ENCODE measurements around the gene DGKB. TPM values are rescaled to one million over a fixed set of nuclear protein-coding genes. Genes with fewer than 3 reads are reported as not detected.

The DGKB gene
- total and polyA plus RNA-seq, 2 donors from 2014 or later, result 0.26 to 1.5 TPM

GRCh38 chr7:14628516-14628915 is 274.0 kb downstream of the DGKB start:
- Histone ChIP-seq H3K27me3 (ENCODE audit: control insufficient read depth, insufficient read depth, low read length) (no peaks in the 10 kb centered on the region), H3K4me3 (ENCODE audit: low read length in 3 of 3) (no peak overlapping the region), H3K4me1 (ENCODE audit: control insufficient read depth in 2 of 3, insufficient read depth in 2 of 3, low read depth in 1 of 3, low read length in 3 of 3) (no peaks in the 10 kb centered on the region), H3K36me3 (ENCODE audit: control insufficient read depth in 2 of 3, insufficient read depth in 3 of 3, low read length in 3 of 3) (no peaks in the 10 kb centered on the region), H3K27ac (ENCODE audit: low read depth in 2 of 2, low read length in 2 of 2) (no peak overlapping the region), H3K9ac (ENCODE audit: low read length in 3 of 3) (no peak overlapping the region), H3K9me3 (ENCODE audit: control insufficient read depth in 2 of 3, insufficient read depth in 1 of 3, low read length in 3 of 3) (peaks cover 0 to 1% (median 0%) of the 10 kb centered on the region in 3 donors)
- intact Hi-C loops (cut with DNase I), result no loop called here
- TF ChIP-seq CTCF (IDR thresholded peaks at IDR 0.05; ENCODE audit: borderline replicate concordance, extremely low read depth, insufficient read depth), result no peak
- FAIRE-seq (no peak), DNase-seq (no peak)

DNA sequence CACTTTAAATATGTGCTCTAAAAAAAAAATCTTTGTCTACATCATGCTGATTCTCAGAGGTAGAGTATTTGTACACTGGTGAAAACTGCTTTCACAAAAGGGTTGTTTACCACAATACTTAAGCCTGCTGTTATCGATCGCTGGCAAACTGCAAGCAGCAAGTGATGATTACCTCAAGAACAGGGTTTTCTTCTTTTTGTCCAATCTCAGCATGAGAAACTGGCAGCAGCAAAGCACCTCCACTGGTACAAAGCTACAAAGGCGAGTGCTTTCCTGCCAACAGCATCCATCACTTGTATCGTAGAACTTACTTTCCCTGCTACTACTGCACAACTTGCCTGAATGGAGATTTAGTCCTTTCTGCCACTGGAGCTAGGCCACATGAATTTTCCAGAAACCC is 276.5 kb downstream of the DGKB start:
- no peak for TF ChIP-seq CTCF (IDR thresholded peaks at IDR 0.05; ENCODE audit: borderline replicate concordance, extremely low read depth, insufficient read depth)
- no peak overlapping the region for H3K27ac ChIP-seq (ENCODE audit: low read depth in 2 of 2, low read length in 2 of 2)
- H3K36me3 ChIP-seq (ENCODE audit: control insufficient read depth in 2 of 3, insufficient read depth in 3 of 3, low read length in 3 of 3), result no peaks in the 10 kb centered on the region
- FAIRE-seq, result no peak
- no peaks in the 10 kb centered on the region for H3K4me1 ChIP-seq (ENCODE audit: control insufficient read depth in 2 of 3, insufficient read depth in 2 of 3, low read depth in 1 of 3, low read length in 3 of 3)
- no peaks in the 10 kb centered on the region for H3K27me3 ChIP-seq (ENCODE audit: control insufficient read depth, insufficient read depth, low read length)
- DNase-seq, result no peak
- no peak overlapping the region for H3K4me3 ChIP-seq (ENCODE audit: low read length in 3 of 3)
- no peaks in the 10 kb centered on the region for H3K9me3 ChIP-seq (ENCODE audit: control insufficient read depth in 2 of 3, insufficient read depth in 1 of 3, low read length in 3 of 3)
- intact Hi-C loops (cut with DNase I), result no loop called here
- no peak overlapping the region for H3K9ac ChIP-seq (ENCODE audit: low read length in 3 of 3)

DNA sequence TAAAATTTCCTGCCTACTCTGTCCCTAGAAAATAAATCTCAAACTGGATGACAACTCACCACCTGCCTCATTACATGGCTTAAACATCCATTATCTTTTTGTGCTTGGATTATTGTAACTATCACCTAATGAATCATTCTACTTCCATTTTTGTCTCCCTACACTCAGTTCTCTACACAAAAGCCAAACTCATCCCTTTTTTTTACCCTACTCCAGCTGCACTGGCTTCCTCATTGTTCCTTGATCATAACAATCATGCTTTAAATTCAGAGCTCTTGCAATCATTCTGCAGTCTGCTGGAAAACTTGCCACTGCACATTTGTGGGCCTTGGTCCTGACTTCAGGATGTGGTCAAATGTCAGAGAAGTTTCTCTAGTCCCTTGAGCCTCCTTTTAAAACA is 280.0 kb downstream of the DGKB start:
- no peaks in the 10 kb centered on the region for H3K36me3 ChIP-seq (ENCODE audit: control insufficient read depth in 2 of 3, insufficient read depth in 3 of 3, low read length in 3 of 3)
- intact Hi-C loops (cut with DNase I), result no loop called here
- TF ChIP-seq CTCF (IDR thresholded peaks at IDR 0.05; ENCODE audit: borderline replicate concordance, extremely low read depth, insufficient read depth), result no peak
- FAIRE-seq, result no peak
- no peak for DNase-seq
- H3K9me3 ChIP-seq (ENCODE audit: control insufficient read depth in 2 of 3, insufficient read depth in 1 of 3, low read length in 3 of 3), result no peaks in the 10 kb centered on the region
- no peak overlapping the region for H3K4me3 ChIP-seq (ENCODE audit: low read length in 3 of 3)
- H3K4me1 ChIP-seq (ENCODE audit: control insufficient read depth in 2 of 3, insufficient read depth in 2 of 3, low read depth in 1 of 3, low read length in 3 of 3), result no peaks in the 10 kb centered on the region
- no peak overlapping the region for H3K27ac ChIP-seq (ENCODE audit: low read depth in 2 of 2, low read length in 2 of 2)
- H3K9ac ChIP-seq (ENCODE audit: low read length in 3 of 3), result no peak overlapping the region
- no peaks in the 10 kb centered on the region for H3K27me3 ChIP-seq (ENCODE audit: control insufficient read depth, insufficient read depth, low read length)

- H3K4me3 ChIP-seq (ENCODE audit: low read length in 3 of 3), result no peak overlapping the region
- no peak overlapping the region for H3K27ac ChIP-seq (ENCODE audit: low read depth in 2 of 2, low read length in 2 of 2)
- TF ChIP-seq CTCF (IDR thresholded peaks at IDR 0.05; ENCODE audit: borderline replicate concordance, extremely low read depth, insufficient read depth), result no peak
- intact Hi-C loops (cut with DNase I), result no loop called here
- H3K27me3 ChIP-seq (ENCODE audit: control insufficient read depth, insufficient read depth, low read length), result no peaks in the 10 kb centered on the region
- no peaks in the 10 kb centered on the region for H3K36me3 ChIP-seq (ENCODE audit: control insufficient read depth in 2 of 3, insufficient read depth in 3 of 3, low read length in 3 of 3)
- no peaks in the 10 kb centered on the region for H3K4me1 ChIP-seq (ENCODE audit: control insufficient read depth in 2 of 3, insufficient read depth in 2 of 3, low read depth in 1 of 3, low read length in 3 of 3)
- DNase-seq, result no peak
- FAIRE-seq, result no peak
- no peak overlapping the region for H3K9ac ChIP-seq (ENCODE audit: low read length in 3 of 3)
- H3K9me3 ChIP-seq (ENCODE audit: control insufficient read depth in 2 of 3, insufficient read depth in 1 of 3, low read length in 3 of 3), result peaks cover 0 to 6% (median 0%) of the 10 kb centered on the region in 3 donors
Observed at GRCh38 chr7:14606101-14606500, 296.4 kb downstream of the DGKB start.

Measured in kidney (tissue), 14 donors.